AG04449 (cell line): ENCODE measurements around the gene CSGALNACT2.

Experiments used
- CTCF ChIA-PET: fragments of 350-600 bp; formaldehyde crosslinking; extraction: SDS; loops from one replicate; lab custom pipeline; 2021; ENCODE audit warnings: antibody characterized with exemption; lab: Yijun Ruan, JAX
- POLR2A ChIA-PET: fragments of 400-600, 350-600 bp; formaldehyde crosslinking; extraction: SDS; loops from one replicate; lab custom pipeline; 2020; ENCODE audit warnings: antibody characterized with exemption, inconsistent platforms; lab: Yijun Ruan, JAX
- DNase-seq: peaks from one replicate; pipeline ENCODE4 v3.0.0-alpha.2; 2010; ENCODE audit warnings: low read depth, low spot score
- H3K4me3 ChIP-seq: 2 replicates; pipeline ENCODE4 v1.5.1; 2011; ENCODE audit warnings: low read depth, mild to moderate bottlenecking, control low read depth, low read length
- TF ChIP-seq, protein P1 (sequence below): IDR thresholded peaks from one replicate; pipeline ENCODE4 v1.5.1; 2011; ENCODE audit warnings: mild to moderate bottlenecking, moderate library complexity, low read length, control low read depth, inconsistent platforms; ENCODE audit not compliant: insufficient read depth; ENCODE audit errors: missing control alignments

Gene CSGALNACT2

GRCh38 chr10:43187213-43187612 is 49.0 kb downstream of the CSGALNACT2 start:
- POLR2A ChIA-PET = no interaction called here
- no peak for DNase-seq
- CTCF ChIA-PET = no interaction called here
- TF ChIP-seq, protein P1, sequence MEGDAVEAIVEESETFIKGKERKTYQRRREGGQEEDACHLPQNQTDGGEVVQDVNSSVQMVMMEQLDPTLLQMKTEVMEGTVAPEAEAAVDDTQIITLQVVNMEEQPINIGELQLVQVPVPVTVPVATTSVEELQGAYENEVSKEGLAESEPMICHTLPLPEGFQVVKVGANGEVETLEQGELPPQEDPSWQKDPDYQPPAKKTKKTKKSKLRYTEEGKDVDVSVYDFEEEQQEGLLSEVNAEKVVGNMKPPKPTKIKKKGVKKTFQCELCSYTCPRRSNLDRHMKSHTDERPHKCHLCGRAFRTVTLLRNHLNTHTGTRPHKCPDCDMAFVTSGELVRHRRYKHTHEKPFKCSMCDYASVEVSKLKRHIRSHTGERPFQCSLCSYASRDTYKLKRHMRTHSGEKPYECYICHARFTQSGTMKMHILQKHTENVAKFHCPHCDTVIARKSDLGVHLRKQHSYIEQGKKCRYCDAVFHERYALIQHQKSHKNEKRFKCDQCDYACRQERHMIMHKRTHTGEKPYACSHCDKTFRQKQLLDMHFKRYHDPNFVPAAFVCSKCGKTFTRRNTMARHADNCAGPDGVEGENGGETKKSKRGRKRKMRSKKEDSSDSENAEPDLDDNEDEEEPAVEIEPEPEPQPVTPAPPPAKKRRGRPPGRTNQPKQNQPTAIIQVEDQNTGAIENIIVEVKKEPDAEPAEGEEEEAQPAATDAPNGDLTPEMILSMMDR = no peak
- H3K4me3 ChIP-seq = no peak overlapping the region

GRCh38 chr10:43188702-43189101 is 50.5 kb downstream of the CSGALNACT2 start:
- peak; percentile 17 for DNase-seq
- TF ChIP-seq, protein P1 = no peak
- ChIA-PET POLR2A (no interaction called here), CTCF (interaction anchor here (1.1 to 7.3 kb wide), 2 partner anchors 15 to 50 kb away, joined by 3 to 83 read pairs; no protein-coding TSS in a partner anchor)
- no peak overlapping the region for H3K4me3 ChIP-seq

DNA sequence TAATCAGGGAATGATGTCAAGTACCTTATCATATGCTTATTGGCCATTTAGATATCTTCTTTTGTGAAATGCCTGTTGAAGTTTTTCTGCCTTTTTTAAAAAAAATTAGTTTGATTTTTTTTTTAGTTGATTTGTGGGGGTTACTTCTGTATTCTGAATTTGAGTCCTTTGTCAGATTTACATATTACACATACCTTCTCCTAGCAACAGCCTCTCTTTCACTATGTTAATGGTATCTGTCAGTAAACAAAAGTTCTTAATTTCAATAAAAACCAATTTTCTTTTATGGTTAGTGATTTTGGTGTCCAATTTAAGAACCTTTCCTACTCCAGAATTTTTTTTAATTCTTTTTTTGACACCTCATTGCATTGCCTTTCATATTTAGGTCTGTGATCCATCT is 52.0 kb downstream of the CSGALNACT2 start:
- ChIA-PET CTCF (interaction anchor here (7.3 kb wide), 1 partner anchor 13 kb away, joined by 83 read pairs; no protein-coding TSS in a partner anchor), POLR2A (no interaction called here)
- no peak overlapping the region for H3K4me3 ChIP-seq
- TF ChIP-seq, protein P1 = no peak
- no peak for DNase-seq

- H3K4me3 ChIP-seq = no peak overlapping the region
- CTCF ChIA-PET = interaction anchor here (7.3 kb wide), 1 partner anchor 13 kb away, joined by 83 read pairs; no protein-coding TSS in a partner anchor
- no peak for DNase-seq
- POLR2A ChIA-PET = no interaction called here
- TF ChIP-seq, protein P1 = no peak
Observed at GRCh38 chr10:43190775-43191174, 52.5 kb downstream of the CSGALNACT2 start.

DNA sequence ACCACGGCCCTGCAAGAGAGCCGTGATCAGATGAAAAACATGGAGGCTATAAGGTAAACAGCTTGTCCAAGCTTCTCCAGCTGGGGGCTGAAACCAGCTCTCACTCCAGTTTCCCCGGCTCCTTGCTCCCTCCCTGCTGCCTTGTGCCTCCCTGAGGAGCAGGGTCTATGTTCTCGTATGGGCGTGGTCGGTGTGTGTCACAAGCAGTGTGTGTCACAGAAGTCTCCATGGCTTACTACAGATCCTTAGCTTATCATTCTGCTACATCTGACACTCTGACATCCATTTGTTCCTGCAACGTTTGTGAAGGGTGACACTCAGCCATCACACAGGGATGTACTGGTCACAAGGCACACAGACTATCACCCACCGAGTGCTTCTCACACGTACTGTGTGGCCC is 54.6 kb downstream of the CSGALNACT2 start:
- H3K4me3 ChIP-seq = no peak overlapping the region
- no peak for DNase-seq
- TF ChIP-seq, protein P1 = no peak
- ChIA-PET CTCF (interaction anchor here (7.3 kb wide), 1 partner anchor 10 kb away, joined by 83 read pairs; no protein-coding TSS in a partner anchor), POLR2A (no interaction called here)

DNA sequence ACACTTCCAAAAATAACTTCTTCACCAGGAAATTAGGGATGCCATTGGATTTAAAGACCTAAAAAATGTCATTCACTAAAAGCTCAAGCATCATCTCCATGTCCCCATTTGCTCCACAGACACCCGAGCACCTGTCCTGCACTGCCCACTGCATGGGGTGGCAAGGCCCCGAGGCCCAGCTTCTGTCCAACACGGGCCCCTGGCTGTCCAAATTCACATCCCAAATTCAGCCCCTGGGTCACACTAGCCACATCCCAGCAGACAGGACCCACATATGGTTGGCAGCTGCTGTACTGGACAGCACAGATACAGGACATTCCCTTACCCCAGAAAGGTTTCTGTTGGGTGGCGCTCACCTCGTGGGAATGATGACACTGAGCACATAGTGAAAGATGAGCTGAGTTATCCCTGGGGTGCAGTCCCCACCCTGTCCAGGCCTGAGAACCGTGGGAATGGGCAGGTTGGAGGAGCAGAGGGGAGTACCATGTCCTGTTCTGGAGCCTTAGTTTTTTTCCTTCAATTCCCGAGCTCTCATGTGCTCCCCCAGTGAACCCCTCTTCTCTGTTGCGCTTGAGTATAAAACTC is 55.3 kb downstream of the CSGALNACT2 start:
- no peak for DNase-seq
- TF ChIP-seq, protein P1 = no peak
- ChIA-PET CTCF (interaction anchor here (7.3 kb wide), 1 partner anchor 10 kb away, joined by 83 read pairs; no protein-coding TSS in a partner anchor), POLR2A (no interaction called here)
- H3K4me3 ChIP-seq = no peak overlapping the region
